ENCODE data around the gene REV3L. TPM values are rescaled to one million over a fixed set of nuclear protein-coding genes. Genes with fewer than 3 reads are reported as not detected.

REV3L gene
- total and polyA plus RNA-seq, 2 of the 8 experiments (the other 6 are each of a cell fraction or from before 2014, with no cell fraction given): 2.1 to 6.6 TPM

GRCh38 chr6:111382476-111383294 is 100.3 kb downstream of the REV3L start (continued):
- TF ChIP-seq, protein P1, sequence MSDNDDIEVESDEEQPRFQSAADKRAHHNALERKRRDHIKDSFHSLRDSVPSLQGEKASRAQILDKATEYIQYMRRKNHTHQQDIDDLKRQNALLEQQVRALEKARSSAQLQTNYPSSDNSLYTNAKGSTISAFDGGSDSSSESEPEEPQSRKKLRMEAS (IDR thresholded peaks at IDR 0.05): no peak
- no peak for TF ChIP-seq SIN3A (conservative IDR thresholded peaks at IDR 0.05 in 1 of 2, IDR thresholded peaks at IDR 0.05 in 1 of 2; ENCODE audit: low read depth in 1 of 2, low read length in 2 of 2)
- TF ChIP-seq ASH2L (IDR thresholded peaks at IDR 0.05; ENCODE audit: low read length): no peak
- TF ChIP-seq SP1 (IDR thresholded peaks at IDR 0.05; ENCODE audit: low read depth, low read length): no peak
- no peak for TF ChIP-seq RNF2 (IDR thresholded peaks at IDR 0.05; ENCODE audit: borderline replicate concordance, low read depth, low read length, missing control alignments, poor library complexity, severe bottlenecking)
- TF ChIP-seq, protein P2, sequence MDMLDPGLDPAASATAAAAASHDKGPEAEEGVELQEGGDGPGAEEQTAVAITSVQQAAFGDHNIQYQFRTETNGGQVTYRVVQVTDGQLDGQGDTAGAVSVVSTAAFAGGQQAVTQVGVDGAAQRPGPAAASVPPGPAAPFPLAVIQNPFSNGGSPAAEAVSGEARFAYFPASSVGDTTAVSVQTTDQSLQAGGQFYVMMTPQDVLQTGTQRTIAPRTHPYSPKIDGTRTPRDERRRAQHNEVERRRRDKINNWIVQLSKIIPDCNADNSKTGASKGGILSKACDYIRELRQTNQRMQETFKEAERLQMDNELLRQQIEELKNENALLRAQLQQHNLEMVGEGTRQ (IDR thresholded peaks at IDR 0.05; ENCODE audit: low read length): no peak
- TF ChIP-seq SIRT6 (IDR thresholded peaks at IDR 0.05; ENCODE audit: low read length): no peak

Data from H1 (cell line).